Hematopoietic multipotent progenitor cell treated with erythropoietin and hydrocortisone succinate and interleukin-3 and kit ligand, for 15 days (in vitro differentiated cells): ENCODE data around the gene MYT1.
A peak's percentile ranks its signal among the peaks of the same experiment; 100 is the strongest.
"Not testable (repeated sequence)": the region's sequence is repeated elsewhere in the genome, so short reads cannot be mapped to it uniquely, and the experiment has no call there.

ENCODE experiments used
- DNase-seq: peaks from one replicate; pipeline ENCODE4 v3.0.0-alpha.2; 2015; ENCODE audit warnings: low spot score

Gene MYT1

DNA sequence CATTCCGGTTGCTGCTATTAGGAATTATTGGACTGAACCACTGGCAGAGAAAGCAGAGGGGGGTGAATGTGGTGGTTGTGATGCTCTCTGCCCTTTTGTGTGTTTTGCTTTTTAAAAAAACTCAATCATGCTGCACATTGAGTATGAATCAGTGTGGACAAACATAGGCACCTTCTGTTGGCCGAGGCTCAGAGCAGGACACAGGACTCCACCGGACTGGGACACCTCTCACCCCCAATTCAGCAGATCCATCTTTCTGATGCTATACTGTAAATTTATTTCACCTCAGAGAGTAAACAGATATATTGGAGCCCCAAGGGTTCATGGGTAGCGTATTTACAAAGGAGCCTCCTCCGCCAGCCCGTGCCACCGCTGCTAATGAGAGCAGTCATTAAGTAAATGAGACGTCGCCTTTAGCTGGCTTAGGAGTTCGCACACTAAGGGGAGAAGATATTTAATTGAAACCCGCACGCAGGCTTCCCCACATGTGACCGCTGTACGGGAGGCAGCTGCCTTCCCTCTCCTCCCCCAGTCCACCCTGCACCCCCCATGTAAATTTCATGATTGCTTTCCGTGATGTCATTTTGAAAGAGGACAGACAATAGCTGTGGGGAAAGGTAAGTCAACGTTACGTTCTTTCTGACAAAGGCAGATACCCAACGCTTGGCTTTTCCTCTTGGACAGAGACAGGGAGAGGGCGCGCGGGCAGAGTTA, at the start of gene MYT1:
TSS of gene MYT1 (plus strand) at position 330 of the 714 bp plus-strand sequence. CDS start 34,410 bp downstream, outside the sequence.
- DNase-seq: no peak

DNA sequence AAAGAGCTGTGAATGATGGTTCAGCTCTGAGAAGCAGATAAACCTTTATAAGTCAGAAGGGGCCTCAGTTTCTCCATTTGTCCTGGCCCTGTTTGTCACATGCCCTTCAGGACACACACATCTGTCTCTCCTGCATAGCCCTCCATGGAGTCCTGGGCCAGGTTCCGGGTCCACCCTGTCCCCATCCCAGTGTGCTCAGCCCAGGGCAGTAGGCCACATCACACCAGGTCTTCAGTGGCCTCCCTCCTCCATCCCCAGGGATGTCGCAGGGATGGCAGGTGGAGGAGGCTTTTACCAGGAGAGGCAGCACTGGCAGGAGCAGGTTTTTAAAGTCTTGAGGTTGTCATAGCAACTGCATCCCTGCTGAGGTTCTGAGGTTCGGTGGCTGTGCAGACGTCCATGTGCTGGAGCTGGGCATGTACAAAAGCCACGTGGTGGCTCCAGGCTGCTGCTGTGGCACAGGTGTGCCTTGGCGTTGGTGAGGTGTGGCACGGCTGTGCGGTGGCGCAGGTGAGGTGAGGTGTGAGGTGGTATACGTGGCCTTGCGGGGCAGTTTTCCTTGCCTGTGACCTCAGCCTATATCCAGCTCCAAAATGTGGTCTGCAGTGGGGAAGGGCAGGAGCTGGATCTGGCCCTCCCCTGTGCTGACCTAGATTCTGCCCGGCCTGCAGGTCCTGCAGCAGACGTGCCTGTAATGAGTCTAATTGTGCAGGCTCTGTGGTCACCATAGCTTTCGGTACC, 48.9 kb upstream of the MYT1 start:
- no peak for DNase-seq

DNA sequence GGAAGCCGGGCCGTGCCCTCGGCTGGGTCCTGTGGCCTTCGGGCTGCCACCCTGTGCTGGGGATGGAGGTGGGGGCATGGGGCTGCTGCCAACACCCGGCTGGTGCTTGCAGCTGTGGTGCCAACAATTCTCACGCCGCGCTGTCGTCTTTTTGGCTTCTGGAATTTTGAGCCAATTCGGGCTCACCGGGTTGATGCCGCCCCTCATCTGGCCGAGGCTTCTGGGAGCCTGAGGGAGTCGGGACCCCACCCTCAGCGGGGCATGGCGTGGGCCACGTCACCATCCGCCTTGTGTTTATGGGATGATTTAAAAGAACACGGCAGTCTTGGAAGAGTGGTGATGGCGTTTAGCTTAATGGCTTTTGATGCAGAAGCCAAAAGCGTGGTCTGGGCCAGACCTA, 48.2 kb upstream of the MYT1 start:
- no peak for DNase-seq

DNA sequence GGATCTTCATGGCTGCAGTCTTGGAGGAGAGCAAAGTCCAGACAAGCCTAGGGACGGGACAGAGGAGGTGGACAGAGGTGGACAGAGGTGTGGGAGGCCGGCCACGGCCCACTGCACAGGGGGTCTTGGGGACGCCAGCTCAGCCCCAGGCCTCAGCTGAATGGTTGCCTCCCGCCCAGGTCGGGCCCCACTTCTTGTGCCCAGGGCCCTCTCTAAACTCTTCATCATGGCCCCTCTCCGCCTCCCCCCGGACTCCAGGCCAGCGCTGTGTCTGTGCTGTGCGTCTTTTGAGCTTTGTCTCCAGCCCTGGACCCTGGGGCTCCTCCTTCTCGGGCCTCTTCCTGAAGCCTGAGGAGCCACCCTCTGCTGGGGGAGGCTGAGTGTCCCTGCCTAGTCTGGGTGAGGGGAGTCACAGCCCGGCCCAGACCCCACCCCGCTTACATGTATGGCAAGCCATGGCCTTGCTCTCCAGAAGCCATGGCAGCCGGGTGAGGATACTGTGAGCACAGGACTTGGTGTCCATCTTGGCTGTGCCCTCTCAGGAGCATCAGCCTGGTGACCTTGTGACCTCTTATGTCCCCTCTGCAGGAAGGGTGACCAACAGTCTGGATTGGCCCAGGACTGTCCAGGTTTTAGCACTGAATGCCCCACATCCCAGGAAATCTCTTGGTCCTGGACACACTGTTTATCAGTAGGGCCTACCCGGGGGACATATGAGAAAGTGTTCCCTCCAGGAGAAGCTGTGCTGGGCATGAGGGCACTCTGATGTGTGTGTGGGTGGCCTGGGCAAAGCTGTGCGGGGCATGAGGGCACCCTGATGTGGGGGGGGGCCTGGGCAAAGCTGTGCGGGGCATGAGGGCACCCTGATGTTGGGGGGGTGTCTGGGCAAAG, 47.5 kb upstream of the MYT1 start:
- DNase-seq: no peak

DNA sequence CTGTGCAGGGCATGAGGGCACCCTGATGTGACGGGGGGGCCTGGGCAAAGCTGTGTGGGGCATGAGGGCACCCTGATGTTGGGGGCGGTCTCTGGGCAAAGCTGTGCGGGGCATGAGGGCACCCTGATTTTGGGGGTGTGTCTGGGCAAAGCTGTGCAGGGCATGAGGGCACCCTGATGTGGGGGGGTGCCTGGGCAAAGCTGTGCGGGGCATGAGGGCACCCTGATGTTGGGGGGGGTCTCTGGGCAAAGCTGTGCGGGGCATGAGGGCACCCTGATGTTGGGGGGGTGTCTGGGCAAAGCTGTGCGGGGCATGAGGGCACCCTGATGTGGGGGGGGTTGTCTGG, 46.8 kb upstream of the MYT1 start:
- not testable (repeated sequence) for DNase-seq

DNA sequence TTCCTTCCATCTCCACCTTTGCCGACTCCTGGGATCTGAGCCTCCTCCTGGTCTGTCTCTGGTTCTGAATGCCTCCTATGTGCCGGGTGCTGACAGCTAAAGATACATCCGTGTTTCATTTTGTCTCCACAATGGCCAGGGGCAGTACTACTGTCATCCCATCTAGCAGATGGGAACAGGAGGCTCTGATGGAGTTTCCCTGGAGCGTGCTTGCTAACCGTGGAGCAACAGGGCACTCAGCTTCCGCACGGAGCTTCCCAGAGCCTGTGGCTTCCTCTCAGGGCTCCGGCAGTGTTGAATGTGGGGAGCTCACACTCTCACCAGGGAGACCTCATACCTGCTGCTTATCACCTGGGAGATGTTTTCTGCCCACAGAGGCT, 45.0 kb upstream of the MYT1 start:
- DNase-seq: no peak

DNA sequence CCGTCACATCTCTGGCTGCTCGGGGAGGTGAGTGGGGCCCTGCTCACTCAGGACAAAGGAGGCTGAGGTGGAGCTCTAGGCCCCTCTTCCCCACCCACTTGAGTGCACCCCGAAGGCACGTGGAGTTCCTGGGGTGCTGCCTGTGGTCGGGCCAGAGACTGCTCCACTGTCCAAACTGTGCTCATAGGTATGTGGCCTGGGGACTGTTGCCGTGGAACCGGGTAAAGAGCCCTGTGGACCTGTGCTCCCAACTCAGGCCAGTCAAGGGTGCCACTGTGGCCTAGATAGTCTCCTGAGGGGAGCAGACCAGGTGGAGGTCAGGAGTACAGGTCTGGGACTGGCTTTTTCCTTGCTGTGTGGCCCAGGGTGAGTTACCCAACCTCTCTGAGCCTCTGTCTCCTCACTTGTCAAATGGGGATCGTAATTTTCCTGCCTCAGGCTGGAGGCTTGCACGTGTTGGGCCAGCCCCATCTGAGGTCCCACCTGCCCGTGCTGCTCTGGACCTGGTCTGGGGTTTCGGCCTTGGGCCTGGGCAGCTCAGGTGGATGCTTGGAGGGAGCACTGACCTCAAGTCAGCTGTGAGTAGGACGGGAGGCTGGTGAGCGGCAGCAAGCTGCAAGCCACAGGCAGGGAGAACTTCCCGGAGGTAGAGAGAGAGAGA, 44.4 kb upstream of the MYT1 start:
- no peak for DNase-seq

DNA sequence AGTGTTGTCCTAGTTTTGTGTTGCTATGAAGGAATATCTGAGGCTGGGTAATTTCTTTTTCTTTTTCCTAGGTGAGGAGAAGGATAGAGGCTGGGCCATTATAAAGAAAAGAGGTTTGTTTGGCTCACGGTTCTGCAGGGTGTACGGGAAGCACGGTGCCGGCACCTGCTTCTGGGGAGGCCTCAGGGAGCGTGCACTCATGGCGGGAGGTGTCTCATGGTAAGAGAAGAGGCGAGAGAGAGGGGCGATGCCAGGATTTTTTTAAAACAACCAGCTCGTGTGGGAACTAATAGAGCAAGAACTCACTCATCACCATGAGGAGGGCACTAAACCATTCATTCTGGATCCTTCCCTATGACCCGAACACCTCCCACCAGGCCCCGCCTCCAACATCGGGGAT, 42.7 kb upstream of the MYT1 start:
- DNase-seq: no peak

DNA sequence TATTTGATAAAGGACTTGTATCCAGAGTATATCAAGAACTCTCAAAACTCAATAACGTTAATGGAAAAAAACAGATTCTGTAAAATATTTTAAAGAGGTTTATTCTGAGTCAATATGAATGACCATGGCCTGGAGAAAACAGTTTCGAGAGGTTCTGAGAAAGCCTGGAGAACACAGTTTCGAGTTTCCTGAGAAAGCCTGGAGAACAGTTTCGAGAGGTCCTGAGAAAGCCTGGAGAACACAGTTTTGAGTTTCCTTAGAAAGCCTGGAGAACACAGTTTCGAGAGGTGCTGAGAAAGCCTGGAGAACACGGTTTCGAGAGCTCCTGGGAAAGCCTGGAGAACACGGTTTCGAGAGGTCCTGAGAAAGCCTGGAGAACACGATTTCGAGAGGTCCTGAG, 41.3 kb upstream of the MYT1 start:
- not testable (repeated sequence) for DNase-seq

DNA sequence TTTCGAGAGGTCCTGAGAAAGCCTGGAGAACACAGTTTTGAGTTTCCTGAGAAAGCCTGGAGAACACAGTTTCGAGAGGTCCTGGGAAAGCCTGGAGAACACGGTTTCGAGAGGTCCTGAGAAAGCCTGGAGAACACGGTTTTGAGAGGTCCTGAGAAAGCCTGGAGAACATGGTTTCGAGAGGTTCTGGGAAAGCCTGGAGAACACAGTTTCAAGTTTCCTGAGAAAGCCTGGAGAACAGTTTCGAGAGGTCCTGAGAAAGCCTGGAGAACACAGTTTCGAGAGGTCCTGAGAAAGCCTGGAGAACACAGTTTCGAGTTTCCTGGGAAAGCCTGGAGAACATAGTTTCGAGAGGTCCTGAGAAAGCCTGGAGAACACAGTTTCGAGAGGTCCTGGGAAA, 40.7 kb upstream of the MYT1 start:
- not testable (repeated sequence) for DNase-seq

DNA sequence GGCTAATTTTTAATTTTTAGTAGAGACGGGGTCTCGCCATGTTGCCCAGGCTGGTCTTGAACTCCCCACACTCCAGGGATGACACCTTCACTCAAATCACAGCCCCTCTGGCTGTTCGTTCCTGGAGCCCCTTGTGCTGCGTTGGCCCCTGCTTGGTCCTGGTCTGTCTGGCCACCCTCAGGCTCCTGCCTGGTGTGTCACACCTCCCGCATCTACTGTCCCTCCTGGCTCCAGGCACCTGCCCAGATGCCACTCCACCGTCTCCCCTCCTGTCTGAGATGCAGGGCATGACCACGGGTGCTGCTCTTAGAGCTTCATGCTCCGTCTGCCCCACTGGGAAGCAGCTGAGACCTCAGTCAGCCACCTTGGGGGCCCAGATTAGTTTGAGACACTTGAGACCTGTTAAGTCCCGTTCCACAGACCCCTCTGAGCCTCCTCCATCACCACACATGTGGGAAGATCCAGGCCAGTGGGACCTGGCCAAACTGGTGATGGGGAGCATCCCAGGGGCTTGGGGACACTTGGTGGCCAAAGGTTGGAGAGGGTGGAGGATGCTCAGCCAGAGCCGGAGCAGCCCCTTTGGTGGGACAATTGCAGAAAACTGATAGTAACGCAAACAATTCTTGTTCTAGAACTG, 35.0 kb upstream of the MYT1 start:
- DNase-seq: no peak

DNA sequence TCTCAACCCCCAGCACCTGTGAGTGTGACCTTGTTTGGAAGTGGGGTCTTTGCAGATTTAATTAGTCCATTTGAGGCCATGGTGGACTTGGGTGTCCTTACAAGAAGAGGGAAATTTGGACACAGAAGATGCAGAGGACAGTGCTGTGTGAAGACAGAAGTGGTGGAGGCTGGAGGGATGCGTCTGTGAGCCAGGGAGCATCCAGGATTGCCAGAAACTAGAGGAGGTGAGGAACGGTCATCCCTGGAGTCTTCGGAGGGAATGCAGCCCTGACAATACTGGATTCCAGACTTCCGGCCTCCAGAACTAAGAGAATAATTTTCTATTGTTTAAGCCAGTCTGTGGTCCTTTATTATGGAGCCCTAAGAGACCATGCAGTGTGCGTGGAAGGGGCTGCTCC, 34.0 kb upstream of the MYT1 start:
- no peak for DNase-seq

DNA sequence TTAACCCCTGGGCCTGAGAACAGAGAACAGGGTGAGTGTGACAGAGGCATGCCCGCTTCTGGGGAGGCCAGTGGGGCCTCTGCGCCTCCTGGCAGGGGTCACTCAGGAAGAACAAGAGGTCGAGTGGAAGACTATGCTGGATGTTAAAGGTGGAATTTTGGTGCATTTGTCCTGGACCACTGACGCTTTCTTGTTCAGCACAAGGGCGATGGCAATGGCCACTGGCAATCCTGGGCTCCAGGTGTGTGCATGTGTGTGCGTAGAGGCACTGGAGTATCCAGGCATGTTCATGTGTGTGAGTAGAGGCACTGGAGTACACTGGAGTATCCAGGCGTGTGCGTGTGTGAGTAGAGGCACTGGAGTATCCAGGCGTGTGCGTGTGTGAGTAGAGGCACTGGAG, 33.4 kb upstream of the MYT1 start:
- DNase-seq: no peak

DNA sequence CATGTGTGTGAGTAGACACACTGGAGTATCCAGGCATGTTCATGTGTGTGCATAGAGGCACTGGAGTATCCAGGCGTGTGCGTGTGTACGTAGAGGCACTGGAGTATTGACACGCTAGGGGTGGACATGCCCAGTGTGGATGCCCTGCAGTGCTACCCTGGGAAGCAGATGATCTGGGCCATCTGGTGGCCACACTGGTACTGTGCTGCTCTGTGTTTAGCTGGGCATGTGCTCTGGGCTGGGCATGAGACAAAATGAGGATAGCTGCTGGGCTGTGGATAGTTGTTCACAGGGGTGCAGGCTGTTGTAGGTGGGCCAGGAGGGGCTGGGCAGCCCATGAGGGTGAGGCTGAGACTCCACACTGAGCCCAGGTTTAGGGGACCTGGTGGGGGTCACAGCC, 32.8 kb upstream of the MYT1 start:
- peak; percentile 20 for DNase-seq

DNA sequence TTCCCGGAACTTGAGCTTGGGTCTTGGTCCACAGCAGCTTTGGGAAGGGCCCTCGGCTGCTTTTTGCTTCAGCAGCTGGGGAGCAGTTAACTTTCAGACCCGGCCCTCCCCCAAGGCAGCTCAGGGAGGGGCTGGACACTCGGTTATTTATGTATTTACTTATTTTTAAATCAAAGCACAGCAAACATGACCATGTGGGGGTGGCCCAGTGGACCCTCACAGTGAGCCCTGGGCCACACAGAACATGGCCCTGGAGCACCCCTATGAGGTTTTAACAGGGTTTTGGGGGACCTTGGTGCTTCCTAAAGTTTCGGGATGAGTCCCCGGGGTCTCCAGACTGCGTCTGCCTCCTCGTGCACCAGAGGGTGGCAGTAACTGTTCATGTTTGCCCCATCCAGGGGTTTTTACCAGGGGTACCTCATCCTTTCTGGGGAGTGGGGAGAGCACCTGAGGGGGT, 30.3 kb upstream of the MYT1 start:
- DNase-seq: no peak

DNA sequence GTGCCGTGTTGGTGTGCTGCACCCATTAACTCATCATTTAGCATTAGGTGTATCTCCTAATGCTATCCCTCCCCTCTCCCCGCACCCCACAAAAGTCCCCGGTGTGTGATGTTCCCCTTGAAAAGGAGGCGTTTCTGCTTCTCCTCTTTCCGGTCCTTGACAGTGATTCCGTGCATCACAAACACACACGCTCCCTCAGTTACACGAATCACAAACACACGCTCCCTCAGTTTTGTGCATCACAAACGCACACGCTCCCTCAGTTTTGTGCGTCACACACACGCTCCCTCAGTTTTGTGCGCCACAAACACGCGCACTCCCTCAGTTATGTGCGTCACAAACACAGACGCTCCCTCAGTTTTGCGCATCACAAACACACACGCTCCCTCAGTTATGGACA, 29.5 kb upstream of the MYT1 start:
- not testable (repeated sequence) for DNase-seq

DNA sequence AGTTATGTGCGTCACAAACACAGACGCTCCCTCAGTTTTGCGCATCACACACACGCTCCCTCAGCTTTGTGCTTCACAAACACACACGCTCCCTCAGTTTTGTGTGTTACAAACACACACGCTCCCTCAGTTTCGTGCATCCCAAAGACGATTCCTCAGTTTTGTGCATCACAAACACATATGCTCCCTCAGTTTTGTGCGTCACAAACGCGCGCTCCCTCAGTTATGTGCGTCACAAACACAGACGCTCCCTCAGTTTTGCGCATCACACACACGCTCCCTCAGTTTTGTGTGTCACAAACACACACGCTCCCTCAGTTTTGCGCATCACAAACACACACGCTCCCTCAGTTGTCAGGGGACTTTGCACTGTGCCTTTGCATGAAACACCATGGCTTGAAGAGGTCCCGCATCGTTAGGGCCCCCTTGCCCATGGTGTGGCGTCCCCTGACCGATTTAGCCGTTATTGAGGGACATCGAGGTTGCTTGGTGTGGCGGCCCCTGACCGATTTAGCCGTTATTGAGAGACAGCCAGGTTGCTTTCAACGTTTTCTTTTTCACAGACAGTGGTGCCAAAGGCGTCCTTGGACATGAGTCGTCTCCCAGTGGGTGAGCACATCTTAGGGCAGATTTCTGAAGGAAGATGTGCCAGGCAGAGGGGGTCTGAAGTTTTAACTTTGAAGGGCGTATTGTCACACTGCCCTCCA, 28.1 kb upstream of the MYT1 start:
- no peak for DNase-seq

DNA sequence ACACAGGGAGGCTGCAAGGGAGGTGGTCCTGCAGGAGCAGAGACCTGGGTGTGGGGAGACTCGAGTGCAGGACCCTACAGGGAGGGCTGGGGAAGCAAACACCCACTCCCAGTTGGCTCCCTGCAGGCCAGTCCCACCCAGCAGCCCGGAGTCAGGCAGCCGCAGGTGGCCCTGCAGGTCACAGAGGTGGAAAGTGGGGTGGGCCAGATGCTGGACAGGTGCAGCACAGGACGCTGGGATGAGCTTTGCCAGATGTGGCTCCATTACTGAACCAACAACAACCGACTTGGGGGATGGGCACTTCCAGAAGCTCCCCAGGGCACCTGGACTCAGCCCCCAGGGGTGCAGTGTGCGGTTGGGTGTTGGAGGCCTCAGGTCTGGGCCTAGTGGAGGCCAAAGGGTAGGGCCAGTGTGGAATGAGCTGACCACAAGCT, 26.6 kb upstream of the MYT1 start:
- DNase-seq: no peak

DNA sequence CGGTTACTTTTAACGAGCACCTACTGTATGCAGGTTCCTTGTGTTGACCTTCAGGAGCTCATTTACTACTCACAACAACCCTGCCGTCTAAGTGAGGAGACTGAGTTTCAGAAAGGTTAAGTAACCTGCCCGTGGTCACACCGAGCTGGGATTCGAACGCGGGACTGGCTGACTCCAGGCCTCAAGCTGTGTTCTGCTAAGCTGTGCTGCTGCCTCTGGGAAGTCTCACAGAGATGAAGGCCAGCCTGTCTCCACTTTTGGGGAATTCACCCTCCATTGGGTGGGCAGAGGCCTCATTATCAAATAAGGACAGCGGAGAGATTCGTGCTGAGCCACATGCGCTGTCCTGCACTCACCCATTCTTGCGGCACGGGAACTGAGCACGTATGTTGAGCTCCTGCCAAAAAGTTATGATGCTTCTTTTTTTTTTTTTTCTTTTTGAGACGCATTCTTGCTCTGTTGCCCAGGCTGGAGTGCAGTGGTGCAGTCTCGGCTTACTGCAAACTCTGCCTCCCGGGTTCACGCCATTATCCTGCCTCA, 25.9 kb upstream of the MYT1 start:
- no peak for DNase-seq

DNA sequence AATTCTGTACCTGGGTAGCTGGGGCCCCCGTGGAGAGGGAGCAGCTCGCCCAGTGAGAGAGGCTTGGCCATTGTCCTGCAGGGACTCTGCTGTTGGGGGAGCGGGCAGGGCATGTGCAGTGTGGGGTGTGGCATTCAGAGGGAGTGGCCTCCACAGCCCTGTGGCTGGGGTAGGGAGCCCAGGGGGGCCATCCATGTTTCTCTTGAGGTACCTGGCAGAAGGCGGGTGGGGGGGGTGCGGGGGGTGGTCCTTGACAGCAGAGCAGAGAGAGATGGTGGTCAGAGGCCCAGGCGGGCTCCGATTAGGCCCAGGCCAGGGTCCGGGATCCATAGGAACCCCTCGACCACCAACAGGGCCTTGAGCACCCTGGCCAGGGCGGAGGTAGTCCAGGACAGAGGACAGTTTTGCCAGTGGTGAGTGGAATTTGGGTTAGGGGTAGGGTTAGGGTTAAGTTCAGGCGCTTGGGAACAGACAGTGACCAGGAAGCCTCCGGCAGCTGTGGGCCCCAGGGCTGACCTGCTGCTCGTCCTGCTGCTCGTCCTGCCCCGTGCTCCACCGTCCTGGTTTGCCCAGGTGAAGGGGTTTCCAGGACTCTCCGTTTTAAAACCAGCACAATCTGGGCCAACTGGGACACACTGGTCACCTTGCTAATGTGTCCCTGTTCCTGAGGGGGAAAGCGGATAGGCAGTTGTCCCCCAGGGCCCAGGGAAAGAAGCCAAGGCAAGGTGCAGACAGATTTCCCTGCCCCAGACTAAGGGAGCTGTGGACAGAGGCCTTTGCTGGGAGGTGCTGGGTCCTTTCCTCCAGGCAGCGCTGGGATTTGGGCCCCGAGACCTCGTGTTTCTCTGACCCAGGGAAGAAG, 24.8 kb upstream of the MYT1 start:
- DNase-seq: no peak
